Stimulated activated CD4-positive, alpha-beta T cell treated with anti-CD3 and anti-CD28 coated beads, Interleukin-4, amount 100 ng/mL, for 4 hours (primary cell): ENCODE data around the gene NTF3.

Experiments used
- DNase-seq, 2 experiments: peaks; one replicate each; pipeline ENCODE4 v3.0.0-alpha.2; 2020

Gene NTF3

DNA sequence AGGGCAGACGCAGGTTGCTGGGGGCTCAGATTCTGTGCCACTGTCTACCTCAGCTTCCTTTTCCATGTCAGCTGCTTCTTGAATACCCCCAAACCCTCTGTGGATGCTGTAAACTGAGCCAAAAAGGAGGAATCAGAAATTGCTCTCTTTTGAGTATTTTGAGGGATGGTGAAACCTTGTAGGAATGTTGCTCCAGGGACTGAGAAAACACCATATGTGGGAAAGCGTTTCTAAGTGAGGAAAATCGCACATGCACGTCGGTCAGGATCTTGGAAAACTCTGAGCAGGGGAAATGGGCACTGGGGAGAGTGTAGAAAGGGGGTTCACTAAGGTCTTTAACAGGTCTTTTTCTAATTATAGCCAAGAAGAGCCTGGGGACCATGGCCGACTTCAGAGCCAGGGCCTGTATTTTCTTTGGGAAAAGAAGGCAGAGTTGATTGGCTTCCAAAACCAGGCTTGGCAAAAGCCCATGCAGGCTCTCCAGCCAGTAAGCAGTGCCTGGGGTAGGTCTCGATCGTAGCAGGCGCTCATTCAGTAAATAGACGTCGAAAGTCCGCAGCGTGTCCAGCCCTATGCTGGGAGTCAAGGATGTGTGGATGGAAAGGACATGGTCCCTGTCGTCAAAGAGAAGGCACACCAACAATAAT, 58.0 kb downstream of the NTF3 start:
- DNase-seq: no peak

DNA sequence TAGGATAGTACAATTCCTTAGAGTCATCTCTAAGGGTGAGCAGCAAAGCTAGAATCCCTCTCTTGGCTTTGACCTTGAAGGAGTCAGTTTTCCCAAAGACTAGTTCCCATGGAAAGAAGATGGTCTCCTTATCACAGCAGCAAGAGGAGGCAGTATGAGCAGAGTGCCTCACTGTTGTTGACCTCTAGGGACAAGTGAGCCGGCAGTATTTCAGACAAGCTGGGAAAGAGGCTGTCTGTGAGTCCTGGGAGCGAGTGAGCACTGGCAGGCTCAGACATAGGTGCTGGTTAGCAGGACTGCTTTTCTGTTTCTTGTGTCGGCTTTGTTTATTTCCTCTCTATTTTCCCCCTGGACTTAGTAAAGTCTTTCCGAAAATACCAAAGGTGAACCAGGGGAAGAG, 60.7 kb downstream of the NTF3 start:
- DNase-seq: no peak

DNA sequence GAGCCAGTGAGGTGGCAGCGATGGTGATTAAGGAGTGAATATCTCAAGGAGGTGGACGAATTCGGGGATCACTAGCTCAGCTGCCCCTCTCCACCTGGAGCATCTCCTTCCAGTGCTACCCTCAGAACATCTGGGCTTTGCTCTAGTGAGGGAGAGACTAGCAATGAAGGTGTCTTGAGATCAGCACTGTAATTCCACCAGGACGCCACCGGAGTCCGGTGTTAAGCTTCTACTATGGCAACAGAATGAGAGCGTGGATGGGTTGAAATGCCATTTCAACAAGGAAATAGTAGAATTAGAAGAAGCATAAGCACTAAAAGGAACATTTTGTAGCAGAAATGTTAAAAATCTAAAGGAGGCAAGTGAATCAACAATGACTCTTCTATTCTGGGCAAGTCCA, 61.1 kb downstream of the NTF3 start:
- no peak for DNase-seq

DNA sequence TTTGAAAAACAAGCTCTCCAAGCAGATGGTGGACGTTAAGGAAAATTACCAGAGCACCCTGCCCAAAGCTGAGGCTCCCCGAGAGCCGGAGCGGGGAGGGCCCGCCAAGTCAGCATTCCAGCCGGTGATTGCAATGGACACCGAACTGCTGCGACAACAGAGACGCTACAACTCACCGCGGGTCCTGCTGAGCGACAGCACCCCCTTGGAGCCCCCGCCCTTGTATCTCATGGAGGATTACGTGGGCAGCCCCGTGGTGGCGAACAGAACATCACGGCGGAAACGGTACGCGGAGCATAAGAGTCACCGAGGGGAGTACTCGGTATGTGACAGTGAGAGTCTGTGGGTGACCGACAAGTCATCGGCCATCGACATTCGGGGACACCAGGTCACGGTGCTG, 62.4 kb downstream of the NTF3 start:
- no peak for DNase-seq

GRCh38 chr12:5497329-5498053, 65.6 kb downstream of the NTF3 start:
- no peak for DNase-seq

- DNase-seq: no peak
Observed at GRCh38 chr12:5498076-5498475, 66.2 kb downstream of the NTF3 start.

GRCh38 chr12:5498806-5499205, 66.9 kb downstream of the NTF3 start:
- no peak for DNase-seq

DNA sequence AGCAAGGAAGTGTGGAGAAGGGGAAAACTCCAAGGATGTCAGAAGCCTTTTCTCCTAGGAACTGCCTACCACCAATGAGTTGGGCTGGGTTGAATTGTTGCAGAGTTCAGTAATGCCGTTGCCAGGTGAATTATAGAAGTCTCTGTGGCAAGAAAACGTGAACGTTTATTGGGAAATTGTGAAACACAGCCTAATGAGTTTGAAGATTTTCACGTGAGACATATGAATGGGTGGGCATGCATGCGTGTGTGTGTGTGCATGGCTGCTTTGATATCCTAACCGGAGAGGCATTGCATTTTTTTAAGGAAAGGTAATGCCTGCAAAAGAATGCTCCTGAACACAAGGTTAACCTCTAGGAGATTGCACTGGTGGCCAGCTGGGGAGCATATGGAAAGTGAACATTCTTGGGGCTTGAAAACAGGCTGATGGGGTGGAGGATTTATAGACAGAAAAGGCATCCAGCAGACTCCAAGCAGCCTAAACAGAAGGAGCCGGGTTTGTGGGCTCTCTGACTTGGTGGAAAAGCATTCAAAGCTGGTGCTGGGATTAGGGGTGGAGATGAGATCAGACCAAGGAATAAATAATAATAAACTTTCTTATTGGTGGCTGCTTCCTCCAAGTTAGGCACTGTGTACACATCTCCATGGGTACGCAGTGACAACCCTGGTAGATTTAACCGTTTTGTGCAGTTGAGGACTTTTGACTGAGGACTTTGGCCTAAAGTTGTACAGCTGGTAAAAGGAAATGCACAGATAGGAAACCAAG, 67.8 kb downstream of the NTF3 start:
- no peak for DNase-seq

DNA sequence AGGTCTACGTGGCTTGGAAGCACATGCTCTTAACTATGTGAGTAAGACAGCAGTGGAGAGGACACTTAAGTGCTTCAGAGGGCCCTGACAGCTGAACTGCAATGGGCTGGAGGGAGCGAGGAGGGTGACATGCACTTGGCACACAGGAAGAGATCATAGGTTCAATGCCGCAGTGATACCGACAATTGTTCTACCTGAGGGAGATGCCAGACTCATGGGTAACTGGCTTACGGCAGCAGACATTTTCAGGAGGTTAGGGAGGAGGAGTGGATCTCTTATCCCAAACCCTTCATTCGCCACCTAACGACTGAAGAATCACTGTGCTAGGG, 68.4 kb downstream of the NTF3 start:
- no peak for DNase-seq

GRCh38 chr12:5503774-5504173, 71.9 kb downstream of the NTF3 start:
- DNase-seq: no peak

GRCh38 chr12:5505116-5505515, 73.2 kb downstream of the NTF3 start:
- DNase-seq: no peak

GRCh38 chr12:5505751-5506150, 73.8 kb downstream of the NTF3 start:
- no peak for DNase-seq

GRCh38 chr12:5506295-5506694, 74.4 kb downstream of the NTF3 start:
- no peak for DNase-seq

DNA sequence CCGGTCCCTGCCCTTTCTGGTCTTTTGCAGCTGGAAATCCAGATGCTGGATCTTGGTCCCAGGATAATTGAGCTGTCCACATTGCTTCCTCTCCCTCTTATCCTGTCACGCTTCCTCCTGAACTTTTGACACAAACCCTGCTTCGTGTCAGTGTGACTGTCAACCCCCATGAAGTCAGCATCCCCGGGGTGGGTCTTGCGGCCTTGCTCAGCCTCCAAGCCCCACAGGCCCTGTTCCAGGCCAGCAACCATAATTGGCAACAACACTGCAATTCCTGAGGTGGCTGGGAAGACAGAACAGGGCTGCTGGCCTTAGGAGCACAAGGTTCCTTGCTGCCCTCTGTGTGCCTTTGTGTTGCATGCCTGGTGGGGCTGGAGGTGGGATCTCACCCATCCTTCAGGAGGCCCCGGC, 74.9 kb downstream of the NTF3 start:
- no peak for DNase-seq

DNA sequence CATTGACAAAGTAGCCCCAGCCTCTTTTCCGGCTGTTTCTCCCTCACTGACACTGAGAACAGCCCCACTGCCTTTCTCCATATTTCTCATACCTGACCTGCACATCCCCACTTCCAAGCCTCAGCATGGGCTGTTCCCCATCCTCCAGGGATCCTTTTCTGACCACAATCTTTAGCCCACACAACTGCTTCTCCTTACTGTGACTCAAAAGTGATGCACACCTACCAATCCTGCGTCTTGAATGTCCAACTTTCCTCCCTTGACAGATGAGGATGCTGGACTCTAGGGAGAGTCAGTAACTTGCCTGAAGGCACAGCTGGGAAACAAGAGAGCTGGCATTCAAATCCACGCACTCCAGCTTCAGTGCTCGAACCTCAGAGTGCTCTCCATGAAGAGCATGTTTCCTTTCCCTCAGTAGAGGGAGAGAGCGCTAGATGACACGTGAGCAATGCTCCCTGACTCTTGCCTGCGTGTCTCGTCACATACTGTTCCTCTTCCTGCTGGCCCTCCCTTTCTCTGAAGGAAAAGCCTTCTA, 75.6 kb downstream of the NTF3 start:
- DNase-seq: no peak

GRCh38 chr12:5507944-5508343, 76.0 kb downstream of the NTF3 start:
- no peak for DNase-seq

- no peak for DNase-seq
Observed at GRCh38 chr12:5509102-5509501, 77.2 kb downstream of the NTF3 start.

- no peak for DNase-seq
Observed at GRCh38 chr12:5509557-5509956, 77.6 kb downstream of the NTF3 start.

DNA sequence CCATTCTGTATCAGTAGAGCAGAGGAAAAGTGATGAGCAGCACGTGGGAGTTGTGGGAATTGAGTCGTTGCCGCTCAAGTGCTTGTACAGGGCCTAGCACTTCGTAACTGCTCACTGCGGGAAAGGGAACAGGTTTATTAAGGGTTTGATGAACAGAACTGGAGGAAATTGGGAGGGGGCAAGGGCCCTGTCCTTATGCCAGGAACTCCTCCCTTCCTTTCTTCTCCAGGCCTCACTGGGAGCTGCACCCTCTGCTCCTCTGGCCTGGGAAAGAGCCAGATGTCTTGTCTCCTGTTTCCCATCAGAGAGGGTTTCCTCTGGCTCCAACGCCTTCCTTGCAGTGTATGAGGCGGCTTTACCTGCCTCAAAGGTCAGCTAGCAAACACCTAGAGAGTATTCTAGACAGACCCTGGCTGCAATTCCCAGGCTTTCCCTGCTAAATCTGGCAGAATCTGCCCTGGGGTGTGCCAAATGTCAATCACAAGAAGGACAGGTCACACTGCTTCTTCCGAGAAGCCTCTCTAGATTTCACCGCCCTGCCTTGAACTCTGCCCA, 78.4 kb downstream of the NTF3 start:
- no peak for DNase-seq

DNA sequence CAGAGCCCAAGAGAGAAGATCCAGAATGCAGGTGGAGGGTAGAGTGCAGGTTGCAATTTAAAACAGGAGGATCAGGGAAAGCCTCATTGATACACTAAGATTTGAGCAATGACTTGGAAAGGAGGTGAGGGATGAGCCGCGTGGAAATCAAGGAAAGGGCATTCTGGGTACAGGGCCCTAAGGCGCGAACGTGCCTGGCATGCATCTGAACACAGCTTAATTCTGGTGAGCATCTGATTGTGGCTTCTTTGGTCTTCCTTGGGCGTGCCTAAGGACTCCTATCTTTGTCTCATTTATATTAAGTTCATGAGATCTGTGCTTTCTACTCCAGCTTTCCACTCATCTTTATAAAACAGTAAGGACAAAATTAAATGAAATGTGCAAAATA, 79.3 kb downstream of the NTF3 start:
- DNase-seq: no peak

GRCh38 chr12:5511644-5512600, 80.0 kb downstream of the NTF3 start:
- DNase-seq: no peak

DNA sequence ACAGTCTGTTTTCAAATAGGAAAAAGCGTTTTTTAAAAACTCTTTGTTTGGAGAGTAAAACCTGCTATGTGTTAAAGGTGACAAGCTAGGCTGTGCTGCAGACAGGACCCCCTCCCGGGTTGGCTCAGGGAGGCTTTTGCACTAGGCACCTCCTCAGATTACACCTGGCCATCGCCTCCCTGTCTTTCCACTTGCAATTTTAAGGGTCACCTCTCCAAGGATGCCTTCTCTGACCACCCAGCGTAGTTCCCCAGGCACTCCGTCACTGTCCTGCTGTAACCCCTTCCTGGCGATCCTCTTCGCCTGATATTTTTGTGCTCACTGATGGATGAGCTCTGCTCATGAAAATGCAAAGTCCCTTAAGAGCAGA, 80.7 kb downstream of the NTF3 start:
- no peak for DNase-seq

GRCh38 chr12:5513406-5513805, 81.5 kb downstream of the NTF3 start:
- no peak for DNase-seq
